ENCODE measurements around the gene ASAP2.

Gene ASAP2

GRCh38 chr2:9356261-9356660 lies 149.6 kb downstream of the ASAP2 start:
- H3K9me3 ChIP-seq (ENCODE audit: control insufficient read depth, low read length): no peaks in the 10 kb centered on the region
- peaks cover 5% of the 10 kb centered on the region for H3K36me3 ChIP-seq (ENCODE audit: control insufficient read depth, insufficient read depth, low read length)
- WGBS, 2 experiments: 76 to 82% methylated on average over 11 of the region's 11 CpGs
- no peaks in the 10 kb centered on the region for H3K4me1 ChIP-seq (ENCODE audit: control insufficient read depth, insufficient read depth, low read length)
- H3K27ac ChIP-seq (ENCODE audit: insufficient read depth, low read depth, low read length, poor library complexity, severe bottlenecking): no peak overlapping the region
- no peak overlapping the region for H3K4me3 ChIP-seq (ENCODE audit: insufficient read depth, low read depth, low read length)
- no peaks in the 10 kb centered on the region for H3K27me3 ChIP-seq (ENCODE audit: control insufficient read depth, insufficient read depth, low read length, poor library complexity, severe bottlenecking)

- 91 to 94% methylated on average over 1 of the region's 1 CpG for WGBS, 2 experiments
- H3K36me3 ChIP-seq (ENCODE audit: control insufficient read depth, insufficient read depth, low read length): peaks cover 8% of the 10 kb centered on the region
These were observed 152.2 kb downstream of the ASAP2 start for GRCh38 chr2:9358846-9359245.

GRCh38 chr2:9359463-9359862 lies 152.9 kb downstream of the ASAP2 start:
- no peak overlapping the region for H3K4me3 ChIP-seq (ENCODE audit: insufficient read depth, low read depth, low read length)
- no peak overlapping the region for H3K27ac ChIP-seq (ENCODE audit: insufficient read depth, low read depth, low read length, poor library complexity, severe bottlenecking)
- no peaks in the 10 kb centered on the region for H3K27me3 ChIP-seq (ENCODE audit: control insufficient read depth, insufficient read depth, low read length, poor library complexity, severe bottlenecking)
- H3K9me3 ChIP-seq (ENCODE audit: control insufficient read depth, low read length): no peaks in the 10 kb centered on the region
- H3K4me1 ChIP-seq (ENCODE audit: control insufficient read depth, insufficient read depth, low read length): no peaks in the 10 kb centered on the region
- peaks cover 8% of the 10 kb centered on the region for H3K36me3 ChIP-seq (ENCODE audit: control insufficient read depth, insufficient read depth, low read length)
- 97 to 98% methylated on average over 4 of the region's 4 CpGs for WGBS, 2 experiments

More at GRCh38 chr2:9358846-9359245, 152.2 kb downstream of the ASAP2 start:
- H3K27me3 ChIP-seq (ENCODE audit: control insufficient read depth, insufficient read depth, low read length, poor library complexity, severe bottlenecking): no peaks in the 10 kb centered on the region
- no peaks in the 10 kb centered on the region for H3K9me3 ChIP-seq (ENCODE audit: control insufficient read depth, low read length)
- no peaks in the 10 kb centered on the region for H3K4me1 ChIP-seq (ENCODE audit: control insufficient read depth, insufficient read depth, low read length)
- H3K27ac ChIP-seq (ENCODE audit: insufficient read depth, low read depth, low read length, poor library complexity, severe bottlenecking): no peak overlapping the region
- no peak overlapping the region for H3K4me3 ChIP-seq (ENCODE audit: insufficient read depth, low read depth, low read length)

DNA sequence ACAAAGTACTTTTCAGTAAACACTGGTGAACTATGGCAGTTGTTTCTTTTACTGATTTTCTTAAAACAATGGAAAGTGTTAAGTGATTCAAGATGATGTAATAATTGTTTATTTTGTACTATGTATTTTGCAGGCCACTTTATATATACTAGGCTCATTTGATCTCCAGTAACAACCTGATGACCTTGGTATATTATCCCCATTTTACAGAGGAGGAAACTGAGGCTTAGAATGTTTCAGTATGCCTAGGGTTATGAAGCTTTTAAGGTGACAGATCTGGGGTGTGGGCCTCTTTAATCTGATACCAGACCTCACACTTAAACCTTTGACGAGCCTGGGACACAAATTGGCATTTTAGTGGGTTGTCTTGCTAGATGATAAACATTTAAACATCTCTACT lies 153.5 kb downstream of the ASAP2 start:
- H3K27me3 ChIP-seq (ENCODE audit: control insufficient read depth, insufficient read depth, low read length, poor library complexity, severe bottlenecking): no peaks in the 10 kb centered on the region
- H3K4me1 ChIP-seq (ENCODE audit: control insufficient read depth, insufficient read depth, low read length): no peaks in the 10 kb centered on the region
- H3K36me3 ChIP-seq (ENCODE audit: control insufficient read depth, insufficient read depth, low read length): peaks cover 8% of the 10 kb centered on the region
- no peak overlapping the region for H3K4me3 ChIP-seq (ENCODE audit: insufficient read depth, low read depth, low read length)
- no peak overlapping the region for H3K27ac ChIP-seq (ENCODE audit: insufficient read depth, low read depth, low read length, poor library complexity, severe bottlenecking)
- WGBS, 2 experiments: 92% methylated on average over 1 of the region's 1 CpG; no CpG with 5 or more reads in 1 of the 2 experiments
- no peaks in the 10 kb centered on the region for H3K9me3 ChIP-seq (ENCODE audit: control insufficient read depth, low read length)

DNA sequence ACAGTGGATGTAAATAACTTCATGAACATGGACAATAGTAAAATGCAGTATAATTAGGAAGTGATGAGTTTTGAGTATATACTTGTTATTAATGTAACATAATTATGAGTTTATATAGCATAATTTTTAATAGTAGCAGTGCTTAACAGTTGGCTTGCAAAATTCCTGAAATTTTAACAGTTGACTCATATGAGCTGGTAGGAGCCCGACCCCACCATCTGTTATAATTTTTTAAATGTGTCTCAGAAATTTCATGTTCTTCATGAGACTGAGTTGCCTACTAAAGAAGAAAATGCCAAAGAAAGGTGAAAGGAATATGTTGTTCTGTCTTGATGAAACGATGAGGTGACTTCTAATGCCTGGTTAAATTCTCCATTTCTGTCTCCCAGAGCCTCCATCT lies 154.1 kb downstream of the ASAP2 start:
- Histone ChIP-seq H3K4me1 (ENCODE audit: control insufficient read depth, insufficient read depth, low read length) (no peaks in the 10 kb centered on the region), H3K36me3 (ENCODE audit: control insufficient read depth, insufficient read depth, low read length) (peaks cover 8% of the 10 kb centered on the region), H3K27me3 (ENCODE audit: control insufficient read depth, insufficient read depth, low read length, poor library complexity, severe bottlenecking) (no peaks in the 10 kb centered on the region), H3K4me3 (ENCODE audit: insufficient read depth, low read depth, low read length) (no peak overlapping the region), H3K9me3 (ENCODE audit: control insufficient read depth, low read length) (no peaks in the 10 kb centered on the region), H3K27ac (ENCODE audit: insufficient read depth, low read depth, low read length, poor library complexity, severe bottlenecking) (no peak overlapping the region)
- 87 to 95% methylated on average over 2 of the region's 2 CpGs for WGBS, 2 experiments

DNA sequence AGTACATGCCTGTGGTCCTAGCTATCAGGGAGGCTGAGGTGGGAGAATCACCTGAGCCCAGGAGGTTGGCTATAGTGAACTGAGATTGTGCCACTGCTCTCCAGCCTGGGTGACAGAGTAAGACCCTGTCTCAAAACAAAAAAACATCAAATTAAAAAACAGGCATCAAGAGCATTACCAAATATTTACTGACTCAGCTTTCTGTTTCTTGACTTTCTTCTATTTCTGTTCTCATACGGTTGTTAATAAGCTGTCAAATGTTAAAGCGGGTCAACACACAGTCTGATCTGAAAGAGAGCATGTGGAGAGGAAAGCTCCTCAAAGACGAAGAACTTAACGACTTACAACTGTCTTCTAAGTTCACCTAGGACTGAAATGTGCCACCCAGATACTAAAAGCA lies 157.8 kb downstream of the ASAP2 start:
- Histone ChIP-seq H3K27me3 (ENCODE audit: control insufficient read depth, insufficient read depth, low read length, poor library complexity, severe bottlenecking) (no peaks in the 10 kb centered on the region), H3K9me3 (ENCODE audit: control insufficient read depth, low read length) (no peaks in the 10 kb centered on the region), H3K36me3 (ENCODE audit: control insufficient read depth, insufficient read depth, low read length) (peaks cover 8% of the 10 kb centered on the region), H3K4me1 (ENCODE audit: control insufficient read depth, insufficient read depth, low read length) (no peaks in the 10 kb centered on the region), H3K27ac (ENCODE audit: insufficient read depth, low read depth, low read length, poor library complexity, severe bottlenecking) (no peak overlapping the region), H3K4me3 (ENCODE audit: insufficient read depth, low read depth, low read length) (no peak overlapping the region)
- 94% methylated on average over 4 of the region's 4 CpGs for WGBS, 2 experiments

DNA sequence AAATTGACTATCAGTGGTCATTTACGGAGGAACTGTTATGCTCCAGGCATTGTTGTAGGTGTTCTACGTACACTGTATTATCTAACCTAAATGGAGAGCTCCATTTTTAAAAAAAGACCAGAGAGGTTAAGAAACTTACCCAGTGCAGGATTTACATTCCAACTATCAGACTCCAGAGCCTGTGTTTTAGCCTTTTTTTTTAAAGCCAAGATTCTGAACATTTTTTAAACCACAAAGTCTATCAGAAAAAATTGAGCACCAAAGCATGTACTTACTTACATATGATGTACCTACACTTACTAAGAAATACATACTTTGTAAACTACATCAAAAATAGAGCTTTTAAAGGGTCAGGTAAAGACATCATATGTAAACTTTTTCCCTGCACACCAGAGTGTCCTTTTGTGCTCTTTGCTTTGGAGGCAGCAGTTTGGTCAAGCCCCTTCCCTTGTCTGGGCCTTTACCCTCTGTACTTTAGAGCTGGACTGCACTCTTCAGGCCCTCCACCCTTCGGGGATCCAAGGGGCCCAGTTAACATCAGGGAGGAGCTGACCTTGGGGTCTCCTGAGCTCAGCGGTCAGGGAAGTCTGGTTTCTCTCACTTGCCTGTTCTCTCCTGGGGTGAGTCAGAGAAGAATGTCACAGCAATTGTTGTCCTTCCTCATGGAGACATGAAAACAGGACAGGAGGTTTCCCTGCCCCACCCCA lies 158.3 kb downstream of the ASAP2 start:
- Histone ChIP-seq H3K36me3 (ENCODE audit: control insufficient read depth, insufficient read depth, low read length) (peaks cover 6% of the 10 kb centered on the region), H3K4me3 (ENCODE audit: insufficient read depth, low read depth, low read length) (no peak overlapping the region), H3K9me3 (ENCODE audit: control insufficient read depth, low read length) (no peaks in the 10 kb centered on the region), H3K27ac (ENCODE audit: insufficient read depth, low read depth, low read length, poor library complexity, severe bottlenecking) (no peak overlapping the region), H3K4me1 (ENCODE audit: control insufficient read depth, insufficient read depth, low read length) (no peaks in the 10 kb centered on the region), H3K27me3 (ENCODE audit: control insufficient read depth, insufficient read depth, low read length, poor library complexity, severe bottlenecking) (no peaks in the 10 kb centered on the region)
- 84 to 87% methylated on average over 4 of the region's 4 CpGs for WGBS, 2 experiments

DNA sequence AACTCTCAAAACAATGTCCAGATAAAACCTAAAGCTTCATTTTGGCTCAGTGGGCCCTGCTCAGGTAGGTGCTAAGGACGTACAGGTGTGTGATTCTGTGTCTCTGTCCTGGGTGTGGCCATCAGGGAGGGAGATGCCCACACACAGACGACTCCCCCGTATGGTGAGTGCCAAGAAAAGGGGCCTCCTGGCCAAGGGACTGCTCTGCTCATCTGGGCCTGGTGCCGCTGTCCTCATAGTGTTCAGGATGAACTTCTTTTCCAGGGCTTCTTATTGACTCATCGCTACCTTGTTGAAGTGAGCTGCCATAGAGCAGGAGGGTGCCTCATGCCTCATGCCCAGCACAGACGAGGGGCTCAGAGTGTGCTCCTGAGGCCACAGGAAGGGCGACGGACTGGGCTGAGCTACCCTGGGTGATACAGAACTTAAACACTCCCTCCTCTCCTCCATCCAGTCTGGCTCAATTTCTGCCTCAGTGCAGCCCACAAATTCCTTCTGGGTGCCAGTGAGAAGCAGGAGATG lies 158.9 kb downstream of the ASAP2 start:
- H3K4me1 ChIP-seq (ENCODE audit: control insufficient read depth, insufficient read depth, low read length): no peaks in the 10 kb centered on the region
- 91 to 93% methylated on average over 8 of the region's 8 CpGs for WGBS, 2 experiments
- peaks cover 2% of the 10 kb centered on the region for H3K36me3 ChIP-seq (ENCODE audit: control insufficient read depth, insufficient read depth, low read length)
- H3K27ac ChIP-seq (ENCODE audit: insufficient read depth, low read depth, low read length, poor library complexity, severe bottlenecking): no peak overlapping the region
- no peak overlapping the region for H3K4me3 ChIP-seq (ENCODE audit: insufficient read depth, low read depth, low read length)
- H3K9me3 ChIP-seq (ENCODE audit: control insufficient read depth, low read length): no peaks in the 10 kb centered on the region
- H3K27me3 ChIP-seq (ENCODE audit: control insufficient read depth, insufficient read depth, low read length, poor library complexity, severe bottlenecking): no peaks in the 10 kb centered on the region

- Histone ChIP-seq H3K36me3 (ENCODE audit: control insufficient read depth, insufficient read depth, low read length) (peaks cover 2% of the 10 kb centered on the region), H3K4me1 (ENCODE audit: control insufficient read depth, insufficient read depth, low read length) (no peaks in the 10 kb centered on the region), H3K9me3 (ENCODE audit: control insufficient read depth, low read length) (no peaks in the 10 kb centered on the region), H3K27ac (ENCODE audit: insufficient read depth, low read depth, low read length, poor library complexity, severe bottlenecking) (no peak overlapping the region), H3K27me3 (ENCODE audit: control insufficient read depth, insufficient read depth, low read length, poor library complexity, severe bottlenecking) (no peaks in the 10 kb centered on the region), H3K4me3 (ENCODE audit: insufficient read depth, low read depth, low read length) (no peak overlapping the region)
- WGBS, 2 experiments: 89 to 91% methylated on average over 6 of the region's 6 CpGs
These were observed 159.4 kb downstream of the ASAP2 start for GRCh38 chr2:9366026-9366425.

DNA sequence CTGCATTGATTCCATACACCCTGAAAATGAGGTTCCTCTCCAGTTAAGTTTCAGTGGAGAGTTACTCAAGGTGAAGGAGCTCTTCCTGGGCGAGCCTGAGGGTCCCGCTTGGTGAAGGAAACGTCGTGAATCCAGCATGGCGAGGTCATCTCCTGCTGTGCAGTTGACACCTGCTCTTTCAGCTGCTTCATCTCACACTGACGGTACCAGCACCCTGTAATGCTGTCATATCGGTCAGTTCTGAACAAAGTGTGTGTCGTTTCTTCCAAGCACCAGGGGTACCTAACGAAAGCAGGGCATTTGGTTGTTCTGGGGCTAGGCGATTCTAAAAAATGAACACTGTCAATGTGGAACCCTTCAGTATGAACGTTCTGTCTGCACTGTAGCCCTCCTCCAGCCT lies 164.1 kb downstream of the ASAP2 start:
- Histone ChIP-seq H3K9me3 (ENCODE audit: control insufficient read depth, low read length) (no peaks in the 10 kb centered on the region), H3K4me1 (ENCODE audit: control insufficient read depth, insufficient read depth, low read length) (no peaks in the 10 kb centered on the region), H3K4me3 (ENCODE audit: insufficient read depth, low read depth, low read length) (no peak overlapping the region), H3K27ac (ENCODE audit: insufficient read depth, low read depth, low read length, poor library complexity, severe bottlenecking) (no peak overlapping the region), H3K36me3 (ENCODE audit: control insufficient read depth, insufficient read depth, low read length) (no peaks in the 10 kb centered on the region), H3K27me3 (ENCODE audit: control insufficient read depth, insufficient read depth, low read length, poor library complexity, severe bottlenecking) (no peaks in the 10 kb centered on the region)
- 91 to 92% methylated on average over 11 of the region's 11 CpGs for WGBS, 2 experiments
